ENCODE measurements around the gene CDKAL1.

- TF ChIP-seq CTCF (IDR thresholded peaks at IDR 0.05; ENCODE audit: borderline replicate concordance, extremely low read depth, low read length, poor library complexity, severe bottlenecking) = no peak
- no peak for TF ChIP-seq EZH2 (IDR thresholded peaks at IDR 0.05; ENCODE audit: borderline replicate concordance, low read depth, low read length, severe bottlenecking)
These were observed 144.6 kb downstream of the CDKAL1 start for GRCh38 chr6:20678831-20679352.

Measured in DND-41 (cell line).